ENCODE measurements around the gene AGPAT4.

Gene AGPAT4

DNA sequence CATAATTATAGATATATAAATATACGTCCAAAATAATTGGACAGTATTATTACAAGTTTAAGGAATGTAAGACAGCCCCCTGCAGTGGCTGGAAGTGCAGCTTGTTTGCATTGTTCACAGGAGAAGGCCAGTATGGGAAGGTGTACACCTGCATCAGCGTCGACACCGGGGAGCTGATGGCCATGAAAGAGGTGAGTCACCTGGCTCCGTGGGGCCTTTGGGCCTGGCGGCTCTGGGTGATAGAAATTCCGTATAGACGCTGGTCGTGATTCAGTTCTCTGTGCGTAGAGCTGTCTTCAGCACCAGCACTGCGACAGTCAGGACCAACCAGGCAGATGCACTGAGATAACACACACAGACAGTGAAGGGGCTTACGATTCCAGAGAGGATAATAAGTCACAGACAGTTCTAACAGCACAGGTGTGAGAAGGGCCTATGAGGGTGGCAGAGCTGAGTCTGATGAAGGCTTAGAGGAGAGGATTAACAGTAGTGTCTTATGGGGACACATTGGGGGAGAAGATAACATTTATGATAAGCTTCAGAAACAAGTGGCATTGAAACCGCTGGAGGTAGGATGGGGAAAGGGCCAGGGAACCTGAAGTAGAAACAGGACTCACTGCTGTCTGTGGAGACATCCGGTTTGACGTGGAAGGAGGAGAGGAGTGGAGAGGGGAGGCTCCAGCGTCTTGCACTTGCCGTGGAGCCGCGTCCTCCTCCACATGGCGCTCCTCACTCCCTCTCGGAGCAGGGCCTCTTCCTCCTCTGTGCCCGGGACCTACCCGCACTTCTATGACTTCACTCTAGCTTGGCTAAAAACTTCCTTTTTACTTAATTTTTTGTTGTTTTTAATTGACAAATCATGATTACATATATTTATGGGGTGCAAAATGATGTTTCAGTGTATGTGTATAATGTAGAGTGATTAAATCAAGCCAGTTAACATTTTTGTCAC is 165.8 kb downstream of the AGPAT4 start:
- DNase-seq, result no peak

DNA sequence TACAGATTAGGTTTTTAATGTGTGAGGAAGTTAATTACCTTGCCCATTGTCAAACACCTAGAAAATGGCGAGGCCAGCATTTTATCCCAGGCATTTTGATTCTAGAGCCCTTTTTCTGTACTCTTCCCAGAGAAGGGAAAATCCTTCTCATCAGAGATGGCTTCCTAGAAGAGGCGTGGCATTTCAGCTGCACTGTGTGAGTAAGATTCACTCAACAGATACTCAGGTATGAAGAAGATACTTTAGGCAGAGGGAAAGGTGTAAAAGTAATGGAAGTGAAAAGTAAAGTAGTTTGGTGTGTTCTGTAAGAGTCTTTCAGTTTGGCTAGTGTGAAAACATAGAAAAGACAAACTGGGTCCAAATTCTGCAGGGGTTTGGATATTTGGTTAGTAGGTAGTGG is 168.5 kb downstream of the AGPAT4 start:
- DNase-seq, result no peak

DNA sequence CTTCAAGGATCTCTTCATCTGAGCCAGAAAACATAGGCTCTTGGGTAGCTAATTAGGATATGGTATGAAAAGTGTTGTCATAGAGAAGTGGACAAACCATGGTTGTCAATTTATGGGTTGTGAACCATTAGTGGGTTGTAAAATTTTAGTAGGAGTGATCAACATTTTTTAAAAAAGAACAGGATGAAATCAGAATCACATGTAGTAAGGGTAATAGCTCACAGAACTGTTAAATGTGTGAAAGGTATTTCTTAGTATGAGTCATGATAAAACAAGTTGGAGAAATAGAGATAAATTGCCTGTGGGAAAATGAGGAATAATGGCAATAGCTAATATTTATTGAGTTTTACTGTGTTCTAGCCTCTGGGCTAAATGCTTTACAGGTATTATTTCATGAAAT is 168.9 kb downstream of the AGPAT4 start:
- DNase-seq, result no peak

DNA sequence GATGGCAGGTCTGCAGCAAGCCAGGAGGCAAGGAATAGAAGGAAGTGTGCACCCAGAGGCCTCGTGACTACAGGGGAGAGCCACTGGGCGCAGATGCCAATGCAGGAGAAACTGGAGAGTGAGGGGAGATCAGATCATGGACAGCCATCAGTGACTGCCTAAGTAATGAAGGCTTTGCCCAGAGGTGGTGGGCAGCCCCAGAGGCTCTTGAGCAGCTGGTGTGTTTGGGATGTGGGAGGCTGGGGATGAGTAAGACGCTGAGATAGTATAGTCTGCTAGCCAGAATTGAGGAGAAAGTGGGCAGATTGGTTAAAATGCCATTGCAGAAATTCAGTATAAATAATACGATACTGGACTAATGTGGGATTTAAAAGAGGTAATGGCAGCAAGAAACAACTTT is 170.4 kb downstream of the AGPAT4 start:
- no peak for DNase-seq

DNA sequence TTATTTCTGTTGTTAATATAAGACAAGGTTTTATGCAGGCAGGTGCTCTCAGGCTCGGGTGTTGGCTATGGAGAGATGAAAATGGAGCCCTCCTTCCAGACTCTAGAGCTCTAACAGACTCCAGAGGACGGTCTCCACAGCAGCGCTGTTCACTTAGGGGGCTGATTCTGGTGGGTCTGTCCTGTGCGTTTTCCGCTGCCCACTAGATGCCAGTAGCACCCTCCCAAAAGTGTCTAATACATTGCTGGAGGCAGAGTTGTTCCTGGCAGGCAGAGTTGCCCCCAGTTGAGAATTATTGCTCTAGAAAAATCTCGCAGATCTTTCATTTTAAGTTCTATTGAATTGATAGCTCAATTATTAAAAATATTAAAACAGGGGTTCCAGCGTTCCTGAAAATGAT is 172.3 kb downstream of the AGPAT4 start:
- peak in 1 of 2 experiments; percentile 22 for DNase-seq

DNA sequence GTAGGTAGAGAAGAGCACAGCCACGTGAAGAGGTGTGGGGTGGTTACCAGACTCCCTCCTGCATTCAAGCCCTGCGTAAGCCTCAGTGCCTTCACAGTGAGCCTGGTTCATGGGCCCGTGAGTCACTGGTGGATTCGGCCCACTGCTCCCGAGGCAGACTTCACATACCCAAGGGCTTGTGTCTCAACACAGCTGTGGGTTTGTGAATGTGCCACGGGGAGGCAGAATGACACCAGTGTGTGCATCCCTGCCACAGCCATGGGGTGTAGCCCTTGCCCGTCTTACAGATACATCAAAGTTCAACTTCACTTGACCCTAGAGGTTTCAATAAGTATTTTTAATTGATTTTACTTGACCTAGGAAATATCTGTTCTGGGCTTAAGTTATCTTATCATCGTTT is 173.8 kb downstream of the AGPAT4 start:
- DNase-seq, result no peak

DNA sequence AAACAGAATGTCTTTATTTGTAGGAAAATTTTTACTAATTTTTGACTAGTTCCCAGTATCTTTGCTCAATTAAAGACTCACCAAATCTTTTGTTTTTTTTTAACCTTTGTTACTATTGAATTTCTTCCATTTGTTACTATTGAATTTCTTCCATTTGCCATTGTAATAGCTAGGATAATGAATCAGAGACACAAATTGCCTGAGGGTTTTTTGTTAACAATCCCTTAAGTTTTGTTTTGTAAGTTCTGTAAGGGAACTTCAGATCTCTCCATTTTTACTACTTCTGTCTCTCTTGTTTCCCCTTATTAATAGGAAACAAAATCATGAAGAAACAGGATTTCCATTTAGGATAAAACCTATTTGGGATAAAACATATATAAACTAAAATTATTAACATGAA is 177.9 kb downstream of the AGPAT4 start:
- DNase-seq, result no peak

DNA sequence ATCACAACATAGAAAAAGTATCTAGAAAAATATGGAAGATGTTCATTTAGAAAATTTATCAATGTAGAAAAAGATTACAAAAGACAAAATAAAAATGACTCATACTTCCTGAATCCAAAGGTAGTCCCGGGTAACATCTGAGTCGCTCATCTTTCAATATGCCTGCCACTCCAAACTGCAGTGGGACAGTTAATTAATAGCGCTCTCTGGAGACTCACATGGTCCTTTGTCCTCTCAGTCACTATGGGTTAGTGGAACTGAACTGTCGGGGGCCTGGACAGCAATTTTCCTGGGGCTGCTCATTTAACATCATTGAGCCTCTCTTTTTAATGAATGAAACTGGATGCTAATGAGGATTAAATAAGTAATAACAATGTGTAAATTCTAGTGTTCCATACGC is 178.9 kb downstream of the AGPAT4 start:
- DNase-seq, result no peak

DNA sequence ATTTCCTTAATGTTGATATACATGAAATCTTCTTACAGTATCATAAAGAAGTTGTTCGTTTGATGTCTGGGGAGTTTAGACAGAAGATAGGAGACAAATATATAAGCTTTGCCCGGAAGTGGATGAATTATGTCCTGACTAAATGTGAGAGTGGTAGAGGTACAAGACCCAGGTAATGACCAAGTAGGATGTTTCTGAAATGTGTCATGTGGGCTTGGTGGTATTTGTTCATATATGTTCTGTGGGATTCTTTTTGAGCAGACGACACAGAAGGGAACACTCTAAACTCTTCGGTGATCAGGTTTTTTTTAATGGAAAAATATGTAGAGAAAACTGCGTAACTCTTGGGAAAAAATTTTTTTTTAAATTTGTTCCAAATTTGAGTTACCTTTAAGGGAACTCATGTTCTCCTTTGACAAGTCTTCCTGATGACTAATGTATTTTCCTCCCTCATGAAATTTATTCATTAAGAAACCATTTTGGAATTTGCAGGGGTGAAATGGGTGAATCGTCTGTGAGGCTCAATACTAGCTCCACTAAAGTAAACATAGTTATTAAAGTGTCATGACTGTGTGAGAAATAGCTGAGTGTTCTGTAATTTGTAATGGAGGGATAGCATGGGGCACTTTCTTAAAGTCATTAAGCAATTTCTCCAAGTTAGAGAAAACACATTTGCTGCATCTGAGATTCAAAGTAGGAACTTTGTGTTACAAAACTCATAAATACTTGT is 181.7 kb downstream of the AGPAT4 start:
- no peak for DNase-seq

DNA sequence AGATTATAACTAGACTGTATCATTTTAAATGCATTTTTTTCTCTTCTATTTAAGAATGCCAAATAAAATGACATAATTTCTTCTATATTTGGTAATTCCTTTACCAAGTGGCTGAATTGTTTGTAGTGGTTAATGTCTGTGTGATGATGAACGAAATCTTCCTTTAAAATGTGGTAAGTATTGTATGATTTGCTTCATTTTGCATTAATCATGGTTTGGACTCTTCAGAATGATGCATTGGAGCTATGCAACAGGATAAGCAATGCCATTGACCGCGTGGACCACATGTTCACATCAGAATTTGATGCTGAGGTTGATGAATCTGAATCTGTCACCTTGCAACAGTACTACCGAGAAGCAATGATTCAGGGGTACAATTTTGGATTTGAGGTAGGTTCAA is 182.7 kb downstream of the AGPAT4 start:
- DNase-seq, result no peak

DNA sequence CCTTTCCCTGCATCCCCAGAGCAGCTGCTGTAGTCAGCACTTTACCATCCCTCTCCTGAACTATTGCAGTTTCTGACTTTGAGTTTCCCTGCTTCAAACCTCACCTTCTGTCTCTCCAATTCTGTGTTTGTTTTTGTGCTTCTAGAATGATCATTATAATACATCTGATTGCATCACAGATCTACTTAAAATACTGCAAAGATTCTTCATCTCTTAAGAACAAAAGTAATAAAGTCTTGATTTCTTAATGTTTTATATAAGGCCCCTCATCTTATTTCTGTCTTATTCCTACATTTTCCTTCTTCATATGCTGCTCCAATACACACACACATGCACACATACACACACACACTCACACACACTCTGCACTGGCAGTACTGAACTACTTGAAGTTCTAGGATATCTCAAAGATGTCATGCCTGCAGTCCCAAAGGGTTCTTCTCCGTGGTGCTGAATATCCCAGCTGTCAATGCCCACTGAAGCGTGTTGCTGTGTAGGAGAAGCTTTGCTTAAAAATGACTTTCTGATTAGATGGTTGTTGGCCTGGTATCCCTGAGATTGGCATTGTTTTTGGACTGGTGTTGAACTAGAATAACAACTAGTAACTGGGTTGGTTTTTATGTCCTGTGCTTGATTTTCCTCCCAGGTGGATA is 185.1 kb downstream of the AGPAT4 start:
- DNase-seq, result peak in 1 of 2 experiments; percentile 2

DNA sequence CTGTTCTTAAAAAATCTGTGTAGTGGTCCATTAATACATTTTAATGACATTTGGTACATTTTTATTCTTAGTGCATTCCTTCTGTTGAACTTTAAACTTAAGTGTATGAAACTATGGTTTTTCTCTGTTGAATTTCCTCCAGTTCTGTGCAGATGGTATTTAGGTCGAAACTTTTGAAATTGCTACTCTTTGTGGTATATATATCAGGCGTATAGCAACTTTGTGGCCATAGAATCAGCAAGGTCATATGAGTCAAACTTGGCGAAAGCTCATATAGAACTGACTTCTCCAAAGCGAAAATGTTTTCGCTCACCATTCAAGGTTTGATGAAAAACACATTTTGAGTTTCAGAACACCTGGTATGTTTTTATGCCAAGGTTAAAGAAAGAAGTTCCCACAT is 188.6 kb downstream of the AGPAT4 start:
- DNase-seq, result no peak

DNA sequence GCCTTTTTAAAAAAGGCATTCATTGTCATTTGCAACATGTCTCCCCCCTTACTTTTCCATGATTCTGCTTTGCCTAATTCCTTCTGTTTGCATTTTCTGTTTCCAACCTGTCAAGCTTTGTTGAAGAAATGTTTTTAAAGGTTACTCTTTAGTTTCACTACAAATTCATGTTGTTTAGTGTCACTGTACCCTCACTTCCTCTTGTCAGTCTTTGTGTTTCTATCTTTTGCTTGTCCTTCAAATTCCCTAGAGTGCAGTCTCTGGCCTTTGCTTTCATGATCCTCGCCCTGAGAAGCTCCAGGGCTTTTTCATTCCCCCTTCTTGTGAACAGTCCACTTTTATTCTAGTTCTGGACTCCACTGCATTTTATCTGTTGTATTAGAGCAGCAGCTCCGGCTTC is 191.6 kb downstream of the AGPAT4 start:
- DNase-seq, result no peak

DNA sequence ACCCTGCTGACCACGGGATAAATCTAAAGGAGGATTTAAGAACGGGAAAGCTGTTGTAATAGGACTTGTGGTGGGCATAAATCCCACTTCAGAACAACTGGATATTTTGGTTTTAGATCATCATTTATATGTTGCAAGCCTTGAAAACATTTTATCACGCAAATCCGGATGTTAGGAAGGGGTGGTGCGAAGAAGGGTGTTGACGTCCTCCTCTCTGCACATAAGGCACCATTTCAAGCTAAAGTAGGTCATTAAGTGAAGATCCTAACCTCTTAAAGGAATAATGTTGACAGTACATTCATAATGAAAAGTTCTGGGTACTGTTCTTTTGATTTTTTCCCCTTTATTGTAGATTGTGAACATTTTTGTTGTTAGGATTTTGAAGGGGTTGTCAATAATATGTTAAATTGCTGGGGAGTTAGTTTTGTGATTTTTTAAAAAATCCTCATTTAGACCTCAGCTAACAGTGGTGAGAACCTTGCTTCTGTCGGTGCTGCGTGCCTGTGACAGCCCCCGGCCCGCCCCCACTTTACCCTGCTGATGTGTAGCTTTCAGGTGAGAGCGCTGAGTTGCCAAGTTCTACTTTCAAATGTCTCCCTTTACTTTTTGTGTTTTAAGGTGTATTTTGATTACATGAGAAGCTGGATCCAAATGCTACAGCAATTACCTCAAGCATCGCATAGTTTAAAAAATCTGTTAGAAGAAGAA is 193.4 kb downstream of the AGPAT4 start:
- DNase-seq, result no peak
